SK-N-SH treated with all-trans-retinoic acid at 6 μM for 48 hours (cell line): ENCODE measurements around the gene TRIM40.

Experiments
- ARNTL ChIP-seq: fragments of 450-650 bp; formaldehyde crosslinking; IDR thresholded peaks from 2 replicates; pipeline ENCODE4 v1.5.0; 2020; ENCODE audit warnings: low read depth, mild to moderate bottlenecking, moderate library complexity, borderline replicate concordance
- CSDC2 ChIP-seq: fragments of 250-450 bp; sonication (Bioruptor Pico); IDR thresholded peaks from 2 replicates; pipeline ENCODE4 v1.5.0; 2020; ENCODE audit warnings: mild to moderate bottlenecking, moderate library complexity
- ESRRG ChIP-seq: fragments of 250-450 bp; sonication (Bioruptor Pico); IDR thresholded peaks from 2 replicates; pipeline ENCODE4 v1.6.1; 2021; ENCODE audit warnings: mild to moderate bottlenecking
- GLIS3 ChIP-seq: fragments of 250-450 bp; sonication (Bioruptor Pico); IDR thresholded peaks from 2 replicates; pipeline ENCODE4 v1.5.0; 2020; ENCODE audit warnings: mild to moderate bottlenecking, moderate library complexity
- ISL1 ChIP-seq: fragments of 250-450 bp; sonication (Bioruptor Pico); IDR thresholded peaks from 2 replicates; pipeline ENCODE4 v2.1.2; 2022; ENCODE audit warnings: mild to moderate bottlenecking, moderate library complexity
- OSR1 ChIP-seq: fragments of 250-450 bp; sonication (Bioruptor Pico); IDR thresholded peaks from 2 replicates; pipeline ENCODE4 v1.8.0; 2022; ENCODE audit warnings: moderate library complexity, mild to moderate bottlenecking, inconsistent platforms
- PPARA ChIP-seq: fragments of 250-450 bp; sonication (Bioruptor Pico); IDR thresholded peaks from 2 replicates; pipeline ENCODE4 v1.5.0; 2020; ENCODE audit warnings: mild to moderate bottlenecking, borderline replicate concordance
- TOX ChIP-seq: fragments of 250-450 bp; sonication (Bioruptor Pico); IDR thresholded peaks from 2 replicates; pipeline ENCODE4 v1.8.0; 2021; ENCODE audit warnings: mild to moderate bottlenecking, moderate library complexity, borderline replicate concordance
- TSHZ2 ChIP-seq: fragments of 250-450 bp; sonication (Bioruptor Pico); IDR thresholded peaks from 2 replicates; pipeline ENCODE4 v1.5.0; 2020; ENCODE audit warnings: mild to moderate bottlenecking, moderate library complexity
- ZC3H10 ChIP-seq: fragments of 250-450 bp; sonication (Bioruptor Pico); IDR thresholded peaks from 2 replicates; pipeline ENCODE4 v1.5.1; 2021; ENCODE audit warnings: mild to moderate bottlenecking, moderate library complexity
- ZNF70 ChIP-seq: fragments of 450-650 bp; formaldehyde crosslinking; IDR thresholded peaks from 2 replicates; pipeline ENCODE4 v1.5.0; 2020; ENCODE audit warnings: mild to moderate bottlenecking, moderate library complexity
- TF ChIP-seq, protein P1 (sequence below): fragments of 250-450 bp; sonication (Bioruptor Pico); IDR thresholded peaks from 2 replicates; pipeline ENCODE4 v1.8.0; 2020; ENCODE audit warnings: mild to moderate bottlenecking, moderate library complexity, borderline replicate concordance
- TF ChIP-seq, protein P2 (sequence below): fragments of 250-450 bp; sonication (Bioruptor Pico); IDR thresholded peaks from 2 replicates; pipeline ENCODE4 v1.5.1; 2020; ENCODE audit warnings: low read depth, mild to moderate bottlenecking, moderate library complexity

- TF ChIP-seq PPARA (CRISPR knock-in tag), result no peak
- TF ChIP-seq ZC3H10 (CRISPR knock-in tag), result no peak
- no peak for TF ChIP-seq TSHZ2 (CRISPR knock-in tag)
- no peak for TF ChIP-seq ESRRG (CRISPR knock-in tag)
- no peak for TF ChIP-seq OSR1
- TF ChIP-seq TOX (CRISPR knock-in tag), result no peak
- no peak for TF ChIP-seq ARNTL
- TF ChIP-seq ZNF70, result no peak
- TF ChIP-seq, protein P1, sequence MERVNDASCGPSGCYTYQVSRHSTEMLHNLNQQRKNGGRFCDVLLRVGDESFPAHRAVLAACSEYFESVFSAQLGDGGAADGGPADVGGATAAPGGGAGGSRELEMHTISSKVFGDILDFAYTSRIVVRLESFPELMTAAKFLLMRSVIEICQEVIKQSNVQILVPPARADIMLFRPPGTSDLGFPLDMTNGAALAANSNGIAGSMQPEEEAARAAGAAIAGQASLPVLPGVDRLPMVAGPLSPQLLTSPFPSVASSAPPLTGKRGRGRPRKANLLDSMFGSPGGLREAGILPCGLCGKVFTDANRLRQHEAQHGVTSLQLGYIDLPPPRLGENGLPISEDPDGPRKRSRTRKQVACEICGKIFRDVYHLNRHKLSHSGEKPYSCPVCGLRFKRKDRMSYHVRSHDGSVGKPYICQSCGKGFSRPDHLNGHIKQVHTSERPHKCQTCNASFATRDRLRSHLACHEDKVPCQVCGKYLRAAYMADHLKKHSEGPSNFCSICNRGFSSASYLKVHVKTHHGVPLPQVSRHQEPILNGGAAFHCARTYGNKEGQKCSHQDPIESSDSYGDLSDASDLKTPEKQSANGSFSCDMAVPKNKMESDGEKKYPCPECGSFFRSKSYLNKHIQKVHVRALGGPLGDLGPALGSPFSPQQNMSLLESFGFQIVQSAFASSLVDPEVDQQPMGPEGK (CRISPR knock-in tag), result no peak
- no peak for TF ChIP-seq CSDC2 (CRISPR knock-in tag)
- TF ChIP-seq, protein P2, sequence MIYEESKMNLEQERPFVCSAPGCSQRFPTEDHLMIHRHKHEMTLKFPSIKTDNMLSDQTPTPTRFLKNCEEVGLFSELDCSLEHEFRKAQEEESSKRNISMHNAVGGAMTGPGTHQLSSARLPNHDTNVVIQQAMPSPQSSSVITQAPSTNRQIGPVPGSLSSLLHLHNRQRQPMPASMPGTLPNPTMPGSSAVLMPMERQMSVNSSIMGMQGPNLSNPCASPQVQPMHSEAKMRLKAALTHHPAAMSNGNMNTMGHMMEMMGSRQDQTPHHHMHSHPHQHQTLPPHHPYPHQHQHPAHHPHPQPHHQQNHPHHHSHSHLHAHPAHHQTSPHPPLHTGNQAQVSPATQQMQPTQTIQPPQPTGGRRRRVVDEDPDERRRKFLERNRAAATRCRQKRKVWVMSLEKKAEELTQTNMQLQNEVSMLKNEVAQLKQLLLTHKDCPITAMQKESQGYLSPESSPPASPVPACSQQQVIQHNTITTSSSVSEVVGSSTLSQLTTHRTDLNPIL (CRISPR knock-in tag), result no peak
- no peak for TF ChIP-seq ISL1 (CRISPR knock-in tag)
- TF ChIP-seq GLIS3 (CRISPR knock-in tag), result no peak
Observed at GRCh38 chr6:30092852-30093543, 42.9 kb upstream of the TRIM40 start.
